HepG2 (cell line): ENCODE measurements around the gene EPDR1. TPM values are rescaled to one million over a fixed set of nuclear protein-coding genes. Genes with fewer than 3 reads are reported as not detected.

Experiments
- ATAC-seq: fragments of 200-7000 bp; cut with Tn5 transposase; 3 replicates; pipeline ENCODE4 v1.9.1; 2020; ENCODE audit warnings: mild to moderate bottlenecking, moderate library complexity
- Bru-seq: library from RNA; stranded (reverse); fragments of 400-500 nt; gene quantifications from one replicate; lab custom pipeline; 2021; lab: Mats Ljungman, UMichigan
- BruChase-seq, 2 experiments: library from RNA; stranded (reverse); fragments of 400-500 nt; gene quantifications; one replicate each; lab custom pipeline; 2021; lab: Mats Ljungman, UMichigan
- BruUV-seq: library from RNA; stranded (reverse); fragments of 400-500 nt; replicated peaks from 2 replicates; lab custom pipeline; 2021; lab: Mats Ljungman, UMichigan
- CTCF ChIA-PET: fragments of 300-600 bp; formaldehyde crosslinking; extraction: SDS; loops from one replicate; lab custom pipeline; 2021; ENCODE audit warnings: low total read pairs, inconsistent platforms, low intra/inter-chr PET ratio; lab: Yijun Ruan, JAX
- POLR2A ChIA-PET: fragments of 350-600 bp; sonication (Branson Sonifier 250); formaldehyde crosslinking; loops from one replicate; lab custom pipeline; 2020; ENCODE audit warnings: antibody characterized with exemption, inconsistent platforms; lab: Yijun Ruan, JAX
- DNase-seq: peaks from one replicate; pipeline ENCODE4 v3.0.0-alpha.2; 2015; ENCODE audit warnings: low spot score
- FAIRE-seq: peaks from 3 replicates; lab custom pipeline; 2011; peaks lifted over from hg19 to GRCh38; lab: Jason Lieb, UNC
- H2AFZ ChIP-seq: one replicate; pipeline ENCODE4 v1.6.1; 2011; ENCODE audit warnings: low read length, inconsistent platforms
- H3K27ac ChIP-seq: fragments of 300-600 bp; 3 replicates; pipeline ENCODE4 v1.8.0; 2011; ENCODE audit warnings: mixed run types, mild to moderate bottlenecking, mixed read lengths, low read length, inconsistent platforms; ENCODE audit not compliant: insufficient read depth; ENCODE audit errors: extremely low read length
- H3K27me3 ChIP-seq, 2 experiments: fragments of 200-600 bp in 1 of 2; 2 replicates in 1 of 2; 3 replicates in 1 of 2; pipeline versions ENCODE4 v1.6.0 to v1.8.0; 2011; ENCODE audit warnings: low read length in 2 of 2, mild to moderate bottlenecking in 2 of 2, moderate library complexity in 2 of 2, inconsistent platforms in 1 of 2; ENCODE audit not compliant: insufficient read depth in 2 of 2, control insufficient read depth in 1 of 2
- H3K36me3 ChIP-seq, 2 experiments: fragments of 200-600 bp in 1 of 2; replicated peaks in 1 of 2; 2 replicates in 1 of 2; 3 replicates in 1 of 2; pipeline versions ENCODE4 v1.5.1 to v1.8.0; 2011; ENCODE audit warnings: low read length in 2 of 2, inconsistent platforms in 1 of 2; ENCODE audit not compliant: insufficient read depth in 2 of 2, control insufficient read depth in 1 of 2
- H3K4me1 ChIP-seq: 2 replicates; pipeline ENCODE4 v1.5.1; 2012; ENCODE audit warnings: low read length, inconsistent platforms; ENCODE audit not compliant: insufficient read depth
- H3K4me2 ChIP-seq: 2 replicates; pipeline ENCODE4 v1.6.0; 2011; ENCODE audit warnings: low read depth, low read length, inconsistent platforms
- H3K4me3 ChIP-seq, 3 experiments: fragments of 200-600 bp in 1 of 3; sonication (generic), shearing (Covaris generic) in 1 of 3; replicated peaks in 1 of 3; 2 replicates each; pipeline ENCODE4 v1.5.1; 2011 to 2016; ENCODE audit warnings: low read length in 3 of 3, inconsistent platforms in 2 of 3, low read depth in 2 of 3, mild to moderate bottlenecking in 2 of 3, control low read depth in 1 of 3, mixed read lengths in 1 of 3; ENCODE audit not compliant: insufficient read depth in 1 of 3
- H3K79me2 ChIP-seq: one replicate; pipeline ENCODE4 v1.6.1; 2011; ENCODE audit warnings: low read length, inconsistent platforms; ENCODE audit not compliant: insufficient read depth
- H3K9ac ChIP-seq: 2 replicates; pipeline ENCODE4 v1.6.0; 2011; ENCODE audit warnings: mild to moderate bottlenecking, low read depth, low read length, inconsistent platforms; ENCODE audit not compliant: insufficient read depth
- H3K9me3 ChIP-seq: 2 replicates; pipeline ENCODE4 v1.5.1; 2012; ENCODE audit warnings: mild to moderate bottlenecking, low read length
- H4K20me1 ChIP-seq: 2 replicates; pipeline ENCODE4 v1.6.0; 2011; ENCODE audit warnings: inconsistent platforms, mild to moderate bottlenecking, low read length, moderate library complexity; ENCODE audit not compliant: insufficient read depth
- AHR ChIP-seq: IDR thresholded peaks from 2 replicates; pipeline ENCODE4 v1.6.1; 2018; ENCODE audit warnings: missing genetic modification reagents, missing compliant biosample characterization
- EZH2 ChIP-seq: conservative IDR thresholded peaks from 2 replicates; pipeline ENCODE4 v1.6.1; 2012; ENCODE audit warnings: mild to moderate bottlenecking, low read depth, low read length, moderate library complexity
- GLI4 ChIP-seq: sonication (generic); formaldehyde crosslinking; IDR thresholded peaks from 2 replicates; pipeline ENCODE4 v1.5.1; 2020; ENCODE audit warnings: missing genetic modification reagents, mild to moderate bottlenecking, moderate library complexity, borderline replicate concordance
- HINFP ChIP-seq: sonication (generic); formaldehyde crosslinking; IDR thresholded peaks from 2 replicates; pipeline ENCODE4 v1.4.0; 2020; ENCODE audit warnings: low read depth, mild to moderate bottlenecking, missing genetic modification reagents
- REPIN1 ChIP-seq: sonication (generic); formaldehyde crosslinking; IDR thresholded peaks from 2 replicates; pipeline ENCODE4 v1.8.0; 2022; ENCODE audit warnings: missing genetic modification reagents, low read depth, mild to moderate bottlenecking, borderline replicate concordance
- STAG1 ChIP-seq: sonication (generic); formaldehyde crosslinking; IDR thresholded peaks from 2 replicates; pipeline ENCODE4 v1.4.0; 2020; ENCODE audit warnings: missing genetic modification reagents
- ZKSCAN1 ChIP-seq: fragments of 150-350 bp; IDR thresholded peaks from 2 replicates; pipeline ENCODE4 v1.6.1; 2014; ENCODE audit warnings: low read length
- ZNF281 ChIP-seq: sonication (generic); formaldehyde crosslinking; IDR thresholded peaks from 2 replicates; pipeline ENCODE4 v1.4.0; 2020; ENCODE audit warnings: missing genetic modification reagents, borderline replicate concordance
- ZNF296 ChIP-seq: sonication (generic); formaldehyde crosslinking; conservative IDR thresholded peaks from 2 replicates; pipeline ENCODE4 v1.5.0; 2020; ENCODE audit warnings: mild to moderate bottlenecking, missing genetic modification reagents
- ZNF563 ChIP-seq: sonication (generic); formaldehyde crosslinking; IDR thresholded peaks from 2 replicates; pipeline ENCODE4 v1.8.0; 2022; ENCODE audit warnings: mild to moderate bottlenecking, moderate library complexity, missing genetic modification reagents
- ZNF589 ChIP-seq: sonication (generic); formaldehyde crosslinking; conservative IDR thresholded peaks from 2 replicates; pipeline ENCODE4 v1.8.0; 2022; ENCODE audit warnings: mild to moderate bottlenecking, moderate library complexity, missing genetic modification reagents
- ZNF850 ChIP-seq: sonication (generic); formaldehyde crosslinking; conservative IDR thresholded peaks from 2 replicates; pipeline ENCODE4 v1.9.0; 2021; ENCODE audit warnings: mild to moderate bottlenecking, missing genetic modification reagents
- WGBS: methylation state at CpG from one replicate; pipeline ENCODE4 v1.1.6; 2017; ENCODE audit warnings: low lambda C conversion rate; 5-methylcytosine and 5-hydroxymethylcytosine counted together
- in situ Hi-C: cut with HindIII; loops from 2 replicates; pipeline ENCODE4 v1.10.0; 2017; ENCODE audit warnings: low pct_unique_long_range_greater_than_20kb; ENCODE audit not compliant: extremely low pct_ligation_motif_present
- intact Hi-C: fragments of 100-400 bp; cut with micrococcal nuclease; formaldehyde crosslinking; loops from one replicate; pipeline ENCODE4 v1.10.0; 2022; ENCODE audit not compliant: unreplicated experiment
- long read RNA-seq, 2 experiments: library from RNA in 1 of 2; library from polyadenylated mRNA in 1 of 2; stranded (forward) in 1 of 2; unstranded in 1 of 2; transcript quantifications; one replicate each; pipeline ENCODE4 v2.0.0, GENCODE V29; 2019 to 2022
- polyA minus RNA-seq, 3 experiments: library from RNA; depleted of rRNA, polyadenylated mRNA; stranded (reverse); fragments of >200 nt; gene quantifications; 2 replicates each; pipeline ENCODE4 v1.2.3, GENCODE V29; 2011; ENCODE audit warnings: low replicate concordance in 1 of 3
- polyA plus RNA-seq, 8 experiments: library from polyadenylated mRNA; depleted of rRNA in 3 of 8; stranded (reverse) in 7 of 8; unstranded in 1 of 8; fragments of >200 nt; fragmentation: Illumina TruSeq in 4 of 8; extraction: Trizol in 4 of 8; gene quantifications; 2 replicates each; pipeline versions ENCODE4 v1.2.1 to v1.2.3, GENCODE V29; 2011 to 2016; ENCODE audit warnings: low read depth in 4 of 8, missing spikeins in 1 of 8, mixed read lengths in 1 of 8; ENCODE audit not compliant: insufficient read depth in 1 of 8
- total RNA-seq, 5 experiments: library from RNA; depleted of rRNA; stranded (reverse); fragments of >200 nt; fragmentation: Illumina TruSeq; extraction: Trizol; gene quantifications; 2 replicates each; pipeline ENCODE4 v1.2.3, GENCODE V29; 2016; ENCODE audit warnings: low read depth in 1 of 5

EPDR1 gene
- total RNA-seq (2016; rRNA removed; fragmentation: Illumina TruSeq; extraction: Trizol) (27.3 and 38.3 TPM in 2 replicates), polyA plus RNA-seq (2011; rRNA removed) (48.6 and 50.2 TPM in 2 replicates), polyA minus RNA-seq (2011; rRNA and poly(A)+ RNA removed; ENCODE audit: low replicate concordance) (22.7 and 36.9 TPM in 2 replicates), Bru-seq, nascent RNA (percentile 69 among the genes with signal in this experiment), BruChase-seq, experiment 1, labeled RNA remaining after a 6-hour chase (percentile 66 among the genes with signal in this experiment), BruChase-seq, experiment 2, labeled RNA remaining after a 2-hour chase (percentile 60 among the genes with signal in this experiment)
- total RNA-seq (2016; cell fraction: cytosol; rRNA removed; fragmentation: Illumina TruSeq; extraction: Trizol; ENCODE audit: low read depth) = 5.5 and 6.0 TPM in 2 replicates
- total RNA-seq (2016; cell fraction: insoluble cytoplasmic fraction; rRNA removed; fragmentation: Illumina TruSeq; extraction: Trizol) = 26.6 and 39.0 TPM in 2 replicates
- 18.7 and 19.7 TPM in 2 replicates for total RNA-seq (2016; cell fraction: membrane; rRNA removed; fragmentation: Illumina TruSeq; extraction: Trizol)
- total RNA-seq (2016; cell fraction: nucleus; rRNA removed; fragmentation: Illumina TruSeq; extraction: Trizol) = 31.3 and 32.0 TPM in 2 replicates
- polyA plus RNA-seq (2011; cell fraction: cytosol; rRNA removed) = 39.7 and 52.6 TPM in 2 replicates
- 15.9 and 17.5 TPM in 2 replicates for polyA plus RNA-seq (2011; cell fraction: nucleus; rRNA removed)
- polyA plus RNA-seq (2012) = 42.2 and 43.1 TPM in 2 replicates
- polyA plus RNA-seq (2016; cell fraction: cytosol; fragmentation: Illumina TruSeq; extraction: Trizol; ENCODE audit: low read depth) = 4.6 and 4.8 TPM in 2 replicates
- polyA plus RNA-seq (2016; cell fraction: insoluble cytoplasmic fraction; fragmentation: Illumina TruSeq; extraction: Trizol; ENCODE audit: low read depth) = 30.3 and 31.0 TPM in 2 replicates
- polyA plus RNA-seq (2016; cell fraction: membrane; fragmentation: Illumina TruSeq; extraction: Trizol; ENCODE audit: low read depth) = 12.2 and 13.0 TPM in 2 replicates
- 41.8 and 43.0 TPM in 2 replicates for polyA plus RNA-seq (2016; cell fraction: nucleus; fragmentation: Illumina TruSeq; extraction: Trizol; ENCODE audit: insufficient read depth, low read depth)
- polyA minus RNA-seq (2011; cell fraction: cytosol; rRNA and poly(A)+ RNA removed) = 30.9 and 36.0 TPM in 2 replicates
- 19.7 and 20.1 TPM in 2 replicates for polyA minus RNA-seq (2011; cell fraction: nucleus; rRNA and poly(A)+ RNA removed)
- long read RNA-seq, experiment 1, transcript EPDR1-201 (3 exons, 2,599 nt) = major isoform, 74 of 88 reads
- long read RNA-seq, experiment 1, transcript EPDR1-202 (2 exons, 638 nt) = minor isoform, 5 of 88 reads
- long read RNA-seq, experiment 1, partial matches to known transcripts = 8 of 88 reads
- long read RNA-seq, experiment 1, other reads (novel, unspliced or antisense) = 0 of 88 reads
- long read RNA-seq, experiment 2, transcript EPDR1-202 (2 exons, 638 nt) = minor isoform, 10 of 133 reads
- long read RNA-seq, experiment 2, transcript EPDR1-201 (3 exons, 2,599 nt) = major isoform, 67 of 133 reads
- long read RNA-seq, experiment 2, partial matches to known transcripts = 55 of 133 reads
- long read RNA-seq, experiment 2, other reads (novel, unspliced or antisense) = 1 of 133 reads

- DNase-seq = peak; percentile 74
- H3K27ac ChIP-seq = peak within 1 kb of the TSS; percentile 89
- FAIRE-seq = no peak
- H3K4me1 ChIP-seq = peaks cover 68% of the 10 kb centered on the region
- POLR2A ChIA-PET = interaction anchor here (0.8 to 3.7 kb wide), 6 partner anchors 11 to 257 kb away, joined by 3 to 68 read pairs (median 10); partner anchors contain the start of gene STARD3NL
- H2AFZ ChIP-seq = no peak within 1 kb of the TSS
- H3K4me3 ChIP-seq = peak within 1 kb of the TSS; percentile 79 to 91 (median 87)
- intact Hi-C loops (no loop called here), in situ Hi-C loops (loop anchor here (25.0 kb wide), 1 partner anchor 417 kb away; no protein-coding TSS in a partner anchor)
- peak; percentile 64 for ATAC-seq
- WGBS = 8% methylated on average over 20 of the region's 22 CpGs
- peak within 1 kb of the TSS; percentile 90 for H3K4me2 ChIP-seq
- no peaks in the 10 kb centered on the region for H3K27me3 ChIP-seq
- CTCF ChIA-PET = no interaction called here
- peaks cover 2 to 7% of the 10 kb centered on the region in 2 experiments; a peak in 2 of 5 replicates for H3K36me3 ChIP-seq
- peaks cover 36% of the 10 kb centered on the region for H3K79me2 ChIP-seq
- peaks cover 4% of the 10 kb centered on the region; the same call in 1 of the 2 replicates for H4K20me1 ChIP-seq
- H3K9ac ChIP-seq = peak within 1 kb of the TSS; percentile 97
- H3K9me3 ChIP-seq = peaks cover 12% of the 10 kb centered on the region
- BruUV-seq = no TSS peak
- TF ChIP-seq ZNF563 (no peak), EZH2 (no peak), ZNF589 (CRISPR knock-in tag) (0 out of 2 replicates have a peak, but pooled peaks have one; percentile 4), REPIN1 (CRISPR knock-in tag) (0 out of 2 replicates have a peak, but pooled peaks have one; percentile 4), ZNF281 (CRISPR knock-in tag) (peak; percentile 86), ZKSCAN1 (no peak), HINFP (CRISPR knock-in tag) (no peak), ZNF850 (CRISPR knock-in tag) (no peak), GLI4 (no peak), ZNF296 (CRISPR knock-in tag) (no peak), AHR (CRISPR knock-in tag) (no peak), STAG1 (CRISPR knock-in tag) (peak; percentile 8; the same call in 1 of the 2 replicates)
These were observed at the start of gene EPDR1 for GRCh38 chr7:37920305-37920848. EPDR1 (plus strand) TSS chr7:37920640; CDS start chr7:37920940, 300 bp downstream.
